ENCODE data around the gene TMEM164. TPM values are rescaled to one million over a fixed set of nuclear protein-coding genes. Genes with fewer than 3 reads are reported as not detected.

Gene TMEM164
- total RNA-seq, 2 donors from 2014 or later, result 31.8 to 35.2 TPM

DNA sequence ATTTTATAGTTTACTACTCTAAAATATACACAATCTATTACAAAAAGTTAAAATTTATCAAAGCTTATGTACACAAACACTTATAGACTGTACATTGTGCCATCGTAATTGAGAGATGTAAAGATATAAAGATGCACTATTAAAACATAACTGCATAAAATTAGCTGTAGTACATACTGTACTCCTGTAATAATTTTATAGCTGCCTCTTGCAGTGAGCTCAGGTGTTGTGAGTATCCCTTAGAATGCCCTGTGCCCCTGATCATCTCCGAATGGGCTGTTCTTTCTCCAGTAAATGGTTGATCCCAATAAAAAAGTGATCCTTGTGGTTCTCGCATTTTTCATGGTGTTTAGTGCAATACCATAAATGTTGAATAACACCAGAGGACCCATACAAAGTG lies 101.2 kb downstream of the TMEM164 start:
- intact Hi-C loops (cut with DNase I), result no loop called here
- ATAC-seq (no peak), DNase-seq (no peak)

DNA sequence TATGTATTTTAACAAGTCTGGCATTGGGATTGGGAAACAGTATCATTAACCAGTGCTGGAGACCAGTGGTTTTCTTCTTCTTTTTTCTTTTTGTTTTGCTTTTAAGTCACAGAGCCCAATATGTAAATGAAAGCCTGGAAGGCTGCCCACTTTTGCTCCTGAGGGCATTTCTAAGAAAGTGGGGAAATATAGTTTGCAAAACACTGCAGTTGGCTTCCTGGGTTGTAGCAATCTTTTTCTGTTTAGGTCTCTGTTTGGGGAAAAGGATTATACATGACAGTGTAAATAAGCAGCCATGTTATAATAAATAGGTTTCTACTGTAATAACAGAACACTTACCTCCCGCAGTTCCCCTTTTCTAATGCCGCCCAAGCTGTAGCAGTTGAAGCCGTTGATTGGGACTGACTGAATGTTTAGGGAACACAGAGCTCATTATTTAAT lies 105.5 kb downstream of the TMEM164 start:
- DNase-seq (no peak), ATAC-seq (no peak)
- intact Hi-C loops (cut with DNase I), result no loop called here

DNA sequence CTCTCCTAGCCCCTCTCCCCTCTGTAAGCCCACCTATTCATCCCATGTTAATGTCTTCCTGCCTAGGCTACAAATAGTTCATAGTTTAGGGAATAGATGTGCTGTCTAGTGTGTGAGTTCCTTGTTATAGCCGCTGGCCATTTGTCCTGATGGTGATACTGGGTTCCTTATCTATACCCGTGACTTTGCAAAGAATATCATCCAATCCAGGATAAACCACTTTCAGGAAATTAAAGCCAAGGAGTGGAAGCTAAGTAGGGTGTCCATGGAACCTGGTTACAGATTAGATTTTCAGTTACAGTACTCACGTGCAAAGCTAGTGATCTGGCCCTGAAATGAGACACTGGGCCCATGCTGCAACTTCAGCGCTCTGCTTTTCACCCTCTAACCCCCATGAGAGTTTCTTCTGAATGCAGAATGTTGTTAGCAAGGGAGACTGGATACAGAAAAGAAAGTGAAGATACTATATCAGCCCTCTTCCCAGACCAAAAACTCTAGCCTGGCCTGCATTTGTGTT lies 111.4 kb downstream of the TMEM164 start:
- ATAC-seq, result peak in 1 of 2 donors; percentile 53
- DNase-seq, result no peak
- intact Hi-C loops (cut with DNase I), result no loop called here

DNA sequence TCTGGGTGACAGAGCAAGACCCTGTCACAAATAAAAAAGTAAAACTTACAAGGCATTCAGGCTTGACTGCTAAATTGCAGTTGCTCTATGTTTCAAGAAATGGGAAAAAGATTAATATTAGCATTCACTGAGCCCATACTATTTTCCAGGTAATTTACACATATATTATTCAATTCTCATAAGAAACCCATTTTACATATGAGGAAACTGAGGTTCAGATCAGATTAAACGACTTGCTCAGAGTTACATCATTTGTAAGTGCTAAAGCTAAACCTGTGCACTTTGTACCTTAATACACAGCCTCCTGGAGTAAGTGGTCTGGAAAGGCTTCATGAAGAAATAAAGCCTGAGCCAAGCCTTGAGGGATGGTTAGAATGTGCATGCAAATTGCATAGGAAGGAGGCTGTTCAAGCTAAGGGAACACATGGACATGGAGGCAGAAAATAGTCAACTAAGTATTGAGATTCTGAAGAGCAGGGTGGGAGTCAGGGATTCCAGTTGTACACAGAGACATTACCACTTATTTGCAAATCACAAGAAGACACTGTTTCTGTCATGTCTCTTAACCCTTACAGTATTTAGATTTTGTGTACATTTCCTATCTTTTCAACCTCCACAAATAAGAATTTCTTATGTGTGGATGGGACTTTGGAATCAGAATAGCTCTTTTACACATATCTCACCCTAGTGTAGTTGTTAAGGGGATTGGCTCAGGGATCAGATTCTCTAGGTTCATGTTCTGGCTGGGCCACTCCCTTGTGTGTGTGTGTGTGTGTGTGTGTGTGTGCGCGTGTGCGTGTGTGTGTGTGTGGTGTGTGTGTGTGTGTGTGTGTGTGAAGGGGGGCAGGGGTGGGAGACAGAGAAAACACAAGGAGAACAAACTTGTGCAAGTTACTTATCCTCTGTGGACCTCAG lies 113.4 kb downstream of the TMEM164 start:
- intact Hi-C loops (cut with DNase I), result no loop called here
- ATAC-seq (no peak), DNase-seq (no peak)

DNA sequence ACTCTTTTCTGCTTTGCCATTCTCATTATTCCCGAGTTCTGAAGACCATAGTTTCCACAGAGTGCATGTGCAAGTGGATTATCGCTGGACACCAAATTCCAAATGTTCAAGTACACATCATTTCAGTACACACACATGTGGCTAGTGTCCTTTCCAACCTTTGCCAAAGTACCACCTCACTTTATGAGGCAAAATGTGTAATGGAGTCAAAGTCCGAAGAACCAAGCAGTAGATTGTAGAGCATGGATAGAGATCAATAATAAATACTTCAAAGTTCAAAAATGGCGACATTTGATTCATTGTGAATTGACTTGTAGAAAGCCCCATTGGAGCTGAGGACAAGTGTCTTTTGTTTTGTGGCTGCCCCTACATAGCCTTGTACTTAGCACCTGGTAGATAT lies 115.6 kb downstream of the TMEM164 start:
- intact Hi-C loops (cut with DNase I), result no loop called here
- ATAC-seq (no peak), DNase-seq (no peak)

DNA sequence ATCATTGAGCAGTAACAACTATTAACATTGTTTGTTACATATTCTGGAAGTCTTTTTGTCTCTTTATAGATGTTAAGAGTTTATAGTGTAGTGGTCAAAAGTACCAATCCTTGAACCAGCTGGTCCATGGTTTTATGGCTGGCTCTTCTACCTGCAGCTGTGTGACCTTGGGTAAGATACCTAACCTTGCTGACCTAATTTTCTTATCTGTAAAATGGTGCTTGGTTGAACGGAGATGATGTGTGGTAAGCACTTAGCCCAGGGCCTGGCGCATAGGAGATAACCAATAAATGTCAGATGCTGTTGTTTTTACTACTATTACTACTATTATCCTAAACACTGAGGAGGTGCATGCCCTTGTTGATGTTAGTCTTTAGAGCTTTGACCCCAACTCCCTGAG lies 116.6 kb downstream of the TMEM164 start:
- intact Hi-C loops (cut with DNase I), result no loop called here
- ATAC-seq, result no peak
- DNase-seq, result no peak

DNA sequence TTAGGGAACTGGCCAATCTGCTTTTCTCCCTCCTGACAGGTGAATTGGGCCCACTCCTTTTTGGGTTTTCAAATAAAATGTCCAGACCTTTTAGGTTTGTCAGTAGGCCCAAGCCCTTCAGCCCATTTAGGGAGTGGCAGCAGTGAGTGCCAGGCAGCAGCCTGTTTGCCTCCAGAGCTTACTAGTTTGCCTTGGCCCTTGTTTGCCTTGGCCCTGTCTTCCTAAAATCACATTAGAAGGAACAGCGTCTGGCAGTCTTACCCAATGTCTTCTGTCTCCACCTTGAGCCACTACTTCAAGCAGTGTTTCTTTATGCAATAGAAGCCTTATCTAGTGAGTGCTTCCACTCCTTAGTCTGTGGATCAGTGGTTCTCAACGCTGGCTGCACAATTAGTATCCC lies 117.1 kb downstream of the TMEM164 start:
- DNase-seq, result no peak
- ATAC-seq, result peak; percentile 27 to 51
- intact Hi-C loops (cut with DNase I), result no loop called here

DNA sequence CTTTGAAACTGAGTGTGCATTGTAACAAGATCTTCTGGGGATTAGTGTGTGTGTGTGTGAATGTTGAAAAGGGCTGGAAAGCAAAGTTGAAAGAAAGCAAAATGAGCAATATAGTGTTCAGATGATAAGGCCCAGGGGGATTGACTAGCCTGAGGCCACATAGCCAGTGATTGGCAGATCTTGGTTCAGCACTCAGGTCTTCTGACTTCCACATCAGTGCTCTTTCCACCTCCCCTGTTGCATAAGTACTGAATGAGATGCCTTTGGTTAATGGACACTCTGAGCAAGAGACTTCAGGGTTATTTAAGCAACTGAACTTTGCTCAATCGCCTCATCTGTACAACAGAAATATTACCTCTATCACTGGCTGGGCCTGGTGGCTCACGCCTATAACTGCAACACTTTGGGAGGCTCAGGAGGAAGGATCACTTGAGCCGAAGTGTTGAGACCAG lies 120.4 kb downstream of the TMEM164 start:
- ATAC-seq, result peak in 1 of 2 donors; percentile 32
- no peak for DNase-seq
- intact Hi-C loops (cut with DNase I), result no loop called here

DNA sequence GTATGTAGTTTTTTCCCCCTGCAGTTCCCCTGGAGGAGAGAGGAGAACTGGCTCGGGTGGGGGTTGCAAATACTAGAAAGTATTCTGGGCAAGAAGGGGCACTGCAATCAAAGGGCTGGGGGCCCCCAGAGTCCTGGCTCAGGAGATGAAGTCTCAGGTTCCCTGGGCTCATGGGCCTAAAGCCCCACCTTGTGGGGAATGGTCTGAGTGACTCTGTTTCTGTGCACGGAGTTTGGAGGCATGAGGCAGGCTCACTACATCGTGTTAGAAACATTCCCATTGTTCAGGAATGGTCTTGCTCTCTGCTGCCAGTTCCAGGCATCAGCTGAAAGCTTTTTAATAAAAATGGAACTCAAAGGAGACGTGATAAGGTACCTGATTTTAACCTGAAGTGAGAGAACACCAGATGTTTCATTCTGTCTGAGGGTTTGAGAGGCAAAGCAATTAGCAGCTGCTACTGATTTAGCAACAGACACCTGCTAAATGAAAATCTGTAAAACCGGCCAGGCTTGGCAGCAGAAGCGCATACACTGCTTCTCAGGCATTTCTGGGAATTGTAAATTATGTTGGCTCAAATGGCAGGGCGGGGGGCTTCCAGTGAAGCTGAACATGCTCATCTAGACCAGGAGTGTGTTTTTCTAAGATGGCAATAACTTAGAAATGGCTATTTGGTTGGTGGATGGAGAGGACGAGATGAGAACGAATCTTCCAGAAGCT lies 122.7 kb downstream of the TMEM164 start:
- intact Hi-C loops (cut with DNase I), result no loop called here
- ATAC-seq (peak in 1 of 2 donors; percentile 37), DNase-seq (no peak)

DNA sequence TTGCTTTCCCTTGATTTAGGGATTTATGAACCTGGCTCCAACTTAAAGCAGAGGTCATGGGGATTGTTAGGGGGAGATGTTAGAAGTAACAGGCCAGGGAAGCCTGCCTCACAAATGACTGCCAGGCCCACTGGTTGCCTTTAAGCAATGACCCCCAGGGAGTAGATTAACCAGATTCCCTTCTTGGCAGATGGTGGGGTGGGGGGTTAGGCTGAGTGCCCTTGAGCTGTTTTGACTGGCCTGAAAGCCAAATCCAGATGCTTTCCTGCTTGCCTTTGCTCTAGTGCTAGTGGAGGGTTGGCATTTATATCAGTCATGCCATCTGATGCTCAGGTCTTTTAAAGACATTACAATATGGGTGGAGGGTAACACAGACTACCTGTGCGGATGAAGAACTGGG lies 128.1 kb downstream of the TMEM164 start:
- ATAC-seq (peak in 1 of 2 donors; percentile 77), DNase-seq (no peak)
- intact Hi-C loops (cut with DNase I), result no loop called here

DNA sequence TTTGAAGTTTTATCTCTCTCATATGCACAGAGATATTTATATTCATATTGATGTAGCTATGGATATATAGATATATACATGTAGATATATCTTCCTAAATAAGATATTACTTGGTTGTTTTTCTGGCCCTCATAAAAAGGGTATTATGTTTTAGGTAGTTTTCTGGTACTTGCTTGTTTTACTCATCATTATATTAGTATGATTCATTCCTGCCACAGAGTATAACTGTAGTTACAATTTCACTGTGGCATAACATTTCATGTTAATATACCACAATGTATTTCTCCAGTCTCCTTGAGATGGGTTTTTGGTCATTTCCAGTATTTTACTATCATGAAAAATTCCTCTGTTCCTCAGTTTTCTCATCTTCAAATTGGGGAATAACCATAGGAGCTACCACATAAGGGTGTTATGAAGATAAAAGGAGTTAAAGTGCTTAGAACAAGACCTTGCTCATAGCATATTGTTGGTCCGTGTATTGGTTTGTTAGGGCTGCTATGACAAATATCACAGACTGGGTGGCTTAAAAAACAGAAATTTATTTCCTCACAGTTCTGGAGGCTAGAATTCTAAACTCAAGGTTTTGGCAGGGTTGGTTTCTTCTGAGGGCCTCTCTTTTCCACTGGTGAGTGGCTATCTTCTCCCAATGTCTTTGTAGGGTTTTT lies 129.7 kb downstream of the TMEM164 start:
- intact Hi-C loops (cut with DNase I), result no loop called here
- DNase-seq (no peak), ATAC-seq (no peak)

DNA sequence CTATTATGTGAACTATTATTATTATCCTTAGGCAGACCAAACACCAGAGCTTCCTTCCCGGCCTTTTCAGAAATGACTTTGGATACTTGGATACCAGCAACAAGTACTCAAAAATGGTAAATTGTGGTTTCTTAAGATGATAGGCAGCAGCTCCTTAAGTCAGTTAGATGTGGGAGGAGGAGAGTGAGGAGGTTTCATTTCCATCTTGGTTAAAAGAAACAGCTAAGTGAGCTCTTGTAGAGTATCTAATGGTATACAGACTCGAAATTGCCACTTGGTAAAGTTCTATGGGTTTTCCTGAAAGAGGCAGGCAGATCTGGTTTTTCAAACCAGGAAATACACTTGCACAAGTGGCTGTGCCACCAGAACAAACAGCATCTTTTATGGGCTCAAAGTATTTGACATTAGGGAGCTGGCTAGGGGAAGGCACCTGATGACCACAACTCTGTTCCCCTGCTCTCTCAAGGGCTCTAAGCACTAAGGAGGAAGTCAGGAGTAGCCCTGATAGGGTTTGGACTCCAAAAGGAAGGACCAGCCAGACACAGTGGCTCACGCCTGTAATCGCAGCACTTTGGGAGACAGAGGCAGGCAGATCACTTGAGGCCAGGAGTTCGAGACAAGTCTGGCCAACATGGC lies 130.9 kb downstream of the TMEM164 start:
- DNase-seq, result no peak
- intact Hi-C loops (cut with DNase I), result no loop called here
- no peak for ATAC-seq

DNA sequence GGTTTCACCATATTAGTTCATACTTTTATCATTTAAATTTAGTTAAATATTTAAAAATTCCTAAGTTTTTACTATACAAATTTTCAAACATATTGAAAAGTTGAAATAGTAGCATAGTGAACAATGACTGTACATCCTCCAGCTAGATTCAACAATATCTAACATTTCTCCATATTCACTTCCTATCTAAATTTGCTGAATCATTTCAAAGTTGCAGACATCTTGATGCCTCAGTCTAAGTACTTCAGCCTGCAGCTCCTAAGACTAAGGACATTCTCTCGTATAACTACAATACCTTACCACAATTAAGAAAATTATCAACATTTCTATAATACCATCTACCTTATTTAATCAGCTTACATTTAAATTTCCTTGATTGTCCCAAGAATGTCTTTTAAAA lies 132.7 kb downstream of the TMEM164 start:
- intact Hi-C loops (cut with DNase I), result no loop called here
- DNase-seq (no peak), ATAC-seq (no peak)

DNA sequence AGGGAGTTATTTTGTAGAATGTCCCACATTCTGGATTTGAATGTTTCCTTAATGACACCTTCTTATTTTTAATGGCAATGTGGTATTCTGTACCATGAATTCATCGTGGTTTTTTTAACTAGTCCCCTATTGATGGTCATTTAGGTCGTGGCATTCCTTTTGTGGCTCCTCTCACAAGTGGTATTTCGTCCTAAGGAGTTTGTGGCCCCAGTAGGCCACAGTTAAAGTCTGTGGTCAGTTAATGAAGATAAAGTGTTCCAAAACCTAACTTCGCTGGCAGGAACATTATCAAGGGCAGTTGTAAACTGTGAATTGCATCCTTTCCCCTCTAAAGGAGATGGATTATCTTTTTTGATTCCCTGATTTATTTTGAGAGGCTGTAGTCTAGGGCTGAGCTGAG lies 133.2 kb downstream of the TMEM164 start:
- intact Hi-C loops (cut with DNase I), result no loop called here
- DNase-seq, result no peak
- ATAC-seq, result no peak

DNA sequence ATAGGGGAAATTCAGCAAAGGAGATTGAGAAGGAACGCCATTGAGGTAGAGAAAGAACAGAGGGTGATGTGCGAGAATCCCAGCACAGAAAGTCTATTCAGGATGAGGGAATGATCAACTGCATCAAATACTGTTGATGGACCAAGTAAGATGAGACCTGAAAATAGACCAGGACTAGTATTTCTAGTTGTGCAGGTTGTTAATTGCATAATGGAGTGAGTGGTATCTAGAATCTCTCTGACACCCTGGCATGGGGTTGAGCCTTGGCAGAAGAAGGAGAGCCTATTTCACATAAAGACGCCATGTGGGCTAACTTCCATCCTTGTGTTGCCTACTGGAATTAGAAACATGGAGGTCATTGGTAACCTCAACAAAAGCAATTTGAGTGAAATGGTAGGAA lies 135.6 kb downstream of the TMEM164 start:
- ATAC-seq, result no peak
- intact Hi-C loops (cut with DNase I), result no loop called here

DNA sequence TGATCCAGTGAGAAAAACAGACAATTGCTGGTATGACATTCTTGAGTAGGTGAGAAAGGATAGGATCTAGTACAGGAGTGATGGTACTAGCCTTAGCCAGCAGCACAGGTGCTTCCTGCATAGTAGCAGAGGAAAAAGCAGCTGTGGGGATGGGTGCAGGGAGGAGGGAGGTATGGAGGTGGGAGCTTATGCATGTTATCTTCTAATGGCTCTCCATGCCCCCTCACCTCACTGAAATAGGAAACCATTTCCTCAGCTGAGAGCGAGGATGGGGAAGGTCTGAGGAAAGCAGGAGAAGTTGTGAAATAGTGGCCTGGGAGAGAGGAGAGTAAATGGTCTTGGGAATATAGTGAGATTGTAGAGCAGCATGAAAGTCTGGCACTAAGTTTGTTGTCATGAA lies 136.3 kb downstream of the TMEM164 start:
- intact Hi-C loops (cut with DNase I), result no loop called here
- no peak for ATAC-seq
- no peak for DNase-seq

More for the DNA sequence above, 135.6 kb downstream of the TMEM164 start:
- DNase-seq, result no peak

DNA sequence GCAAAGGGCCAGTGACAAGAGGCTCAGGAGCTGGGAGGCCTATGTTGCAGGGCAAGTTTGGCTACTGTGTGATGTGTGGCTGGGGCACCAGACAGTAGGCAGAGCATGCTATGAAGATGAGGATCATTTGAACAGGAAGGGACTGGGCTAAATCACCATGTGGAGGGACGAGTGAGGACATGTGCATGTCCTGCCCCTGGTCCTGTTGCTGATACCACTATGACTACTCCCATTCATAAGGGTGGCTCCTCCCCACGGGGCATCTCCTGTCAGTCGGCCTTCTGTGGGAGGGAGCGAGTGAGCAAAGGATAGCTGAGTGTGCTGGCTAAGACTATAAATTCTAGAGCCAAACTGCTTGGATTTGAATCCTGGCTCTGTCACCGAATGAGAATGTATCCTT lies 139.2 kb downstream of the TMEM164 start:
- ATAC-seq (peak; percentile 19 to 57), DNase-seq (no peak)
- intact Hi-C loops (cut with DNase I), result loop anchor here in 1 of 2 donors (10.0 kb wide), 1 partner anchor 137 kb away; the partner anchor contains the start of gene TMEM164

DNA sequence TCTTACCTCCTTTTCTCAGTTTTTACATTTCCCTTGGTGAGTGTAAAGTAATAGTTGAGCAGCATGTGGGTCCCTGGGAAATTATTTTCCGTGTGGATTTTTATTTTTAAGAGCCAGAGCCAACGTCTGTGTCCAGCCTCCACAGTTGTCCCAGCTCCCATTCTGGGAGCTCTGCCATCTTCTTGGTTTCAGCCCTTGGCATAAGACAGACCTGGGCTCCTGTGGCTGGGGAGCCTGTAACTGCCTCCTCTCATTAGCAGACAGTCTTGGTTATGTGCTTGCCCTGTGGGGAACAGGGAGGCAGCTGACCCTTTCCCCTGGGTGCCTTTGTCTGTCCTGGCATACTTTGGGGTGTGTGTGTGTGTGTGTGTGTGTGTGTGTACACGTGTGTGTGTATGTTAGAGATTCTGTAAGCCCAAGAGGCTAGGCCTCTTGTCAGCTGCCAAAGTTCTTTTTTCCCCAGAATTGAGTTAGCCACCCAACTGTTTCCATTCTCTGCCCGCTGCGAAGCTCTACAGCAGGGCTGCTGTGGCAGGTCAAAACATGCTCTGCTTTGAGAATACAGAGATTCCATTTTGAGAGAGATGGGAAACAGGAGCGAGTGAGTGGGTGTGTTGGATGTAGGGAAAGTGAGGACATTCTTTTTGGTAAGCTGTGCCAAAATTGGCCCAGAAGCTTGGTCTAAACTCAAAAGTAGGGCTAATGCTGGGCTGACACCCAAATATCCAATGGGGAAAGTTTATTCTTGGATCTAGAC lies 140.7 kb downstream of the TMEM164 start:
- DNase-seq (no peak), ATAC-seq (peak; percentile 42 to 52)
- intact Hi-C loops (cut with DNase I), result loop anchor here in 1 of 2 donors (10.0 kb wide), 1 partner anchor 139 kb away; the partner anchor contains the start of gene TMEM164

All from left cardiac atrium (tissue), 4 donors.